PFSK-1 (cell line): ENCODE results near the gene STX18.

Experiments
- POLR2AphosphoS5 ChIP-seq: IDR thresholded peaks from 2 replicates; pipeline ENCODE4 v1.6.1; 2012; ENCODE audit warnings: low read depth, mild to moderate bottlenecking, control low read depth, low read length, moderate library complexity
- TAF1 ChIP-seq: IDR thresholded peaks from 2 replicates; pipeline ENCODE4 v1.6.1; 2012; ENCODE audit warnings: low read length, control low read depth, borderline replicate concordance; ENCODE audit not compliant: insufficient read depth
- TF ChIP-seq, protein P1 (sequence below), 2 experiments: IDR thresholded peaks; 2 replicates each; pipeline versions ENCODE4 v1.6.1 to v1.8.0; 2011 to 2012; ENCODE audit warnings: low read depth in 2 of 2, low read length in 2 of 2, control low read depth in 1 of 2, inconsistent platforms in 1 of 2, mild to moderate bottlenecking in 1 of 2, moderate library complexity in 1 of 2; ENCODE audit not compliant: insufficient read depth in 1 of 2

DNA sequence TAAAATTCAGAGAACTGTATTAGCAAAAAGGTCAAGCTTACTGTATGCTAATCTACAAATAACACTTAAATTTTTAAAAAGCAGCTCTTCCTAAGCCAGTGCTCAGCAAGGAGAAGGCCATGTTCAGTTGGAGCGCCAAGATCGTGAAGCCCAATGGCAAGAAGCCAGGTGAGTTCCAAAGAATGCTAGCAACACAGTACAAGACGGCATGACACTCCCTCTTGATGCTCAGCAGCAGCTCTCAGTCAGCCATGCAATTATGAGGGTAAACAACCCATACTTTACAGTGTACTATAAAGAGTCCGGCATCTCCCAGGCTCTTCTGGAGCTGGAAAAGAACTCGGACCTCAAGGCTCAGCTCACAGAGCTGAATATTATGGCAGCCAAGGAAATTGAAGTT is 34.9 kb downstream of the STX18 start:
- TF ChIP-seq POLR2AphosphoS5 (no peak), TAF1 (no peak)
- TF ChIP-seq, protein P1, sequence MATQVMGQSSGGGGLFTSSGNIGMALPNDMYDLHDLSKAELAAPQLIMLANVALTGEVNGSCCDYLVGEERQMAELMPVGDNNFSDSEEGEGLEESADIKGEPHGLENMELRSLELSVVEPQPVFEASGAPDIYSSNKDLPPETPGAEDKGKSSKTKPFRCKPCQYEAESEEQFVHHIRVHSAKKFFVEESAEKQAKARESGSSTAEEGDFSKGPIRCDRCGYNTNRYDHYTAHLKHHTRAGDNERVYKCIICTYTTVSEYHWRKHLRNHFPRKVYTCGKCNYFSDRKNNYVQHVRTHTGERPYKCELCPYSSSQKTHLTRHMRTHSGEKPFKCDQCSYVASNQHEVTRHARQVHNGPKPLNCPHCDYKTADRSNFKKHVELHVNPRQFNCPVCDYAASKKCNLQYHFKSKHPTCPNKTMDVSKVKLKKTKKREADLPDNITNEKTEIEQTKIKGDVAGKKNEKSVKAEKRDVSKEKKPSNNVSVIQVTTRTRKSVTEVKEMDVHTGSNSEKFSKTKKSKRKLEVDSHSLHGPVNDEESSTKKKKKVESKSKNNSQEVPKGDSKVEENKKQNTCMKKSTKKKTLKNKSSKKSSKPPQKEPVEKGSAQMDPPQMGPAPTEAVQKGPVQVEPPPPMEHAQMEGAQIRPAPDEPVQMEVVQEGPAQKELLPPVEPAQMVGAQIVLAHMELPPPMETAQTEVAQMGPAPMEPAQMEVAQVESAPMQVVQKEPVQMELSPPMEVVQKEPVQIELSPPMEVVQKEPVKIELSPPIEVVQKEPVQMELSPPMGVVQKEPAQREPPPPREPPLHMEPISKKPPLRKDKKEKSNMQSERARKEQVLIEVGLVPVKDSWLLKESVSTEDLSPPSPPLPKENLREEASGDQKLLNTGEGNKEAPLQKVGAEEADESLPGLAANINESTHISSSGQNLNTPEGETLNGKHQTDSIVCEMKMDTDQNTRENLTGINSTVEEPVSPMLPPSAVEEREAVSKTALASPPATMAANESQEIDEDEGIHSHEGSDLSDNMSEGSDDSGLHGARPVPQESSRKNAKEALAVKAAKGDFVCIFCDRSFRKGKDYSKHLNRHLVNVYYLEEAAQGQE (IDR thresholded peaks at IDR 0.05; ENCODE audit: insufficient read depth in 1 of 2, low read depth in 2 of 2, low read length in 2 of 2): no peak
